Upper lobe of right lung (tissue), 1 donor: Measurements from ENCODE around the gene RAD51C. TPM values are rescaled to one million over a fixed set of nuclear protein-coding genes. Genes with fewer than 3 reads are reported as not detected.
A peak's percentile ranks its signal among the peaks of the same experiment; 100 is the strongest.

ENCODE experiments used
- ATAC-seq: fragments of 200-7000 bp; cut with Tn5 transposase; one replicate; pipeline ENCODE4 v1.9.1; 2020; ENCODE audit warnings: mild to moderate bottlenecking, moderate library complexity
- DNase-seq: peaks from one replicate; pipeline ENCODE4 v3.0.0-alpha.2; 2020
- H3K27ac ChIP-seq: fragments of 200-600 bp; one replicate; pipeline ENCODE4 v1.8.0; 2022
- H3K27me3 ChIP-seq: fragments of 200-600 bp; one replicate; pipeline ENCODE4 v1.8.0; 2022; ENCODE audit warnings: mild to moderate bottlenecking
- H3K36me3 ChIP-seq: fragments of 200-600 bp; one replicate; pipeline ENCODE4 v1.8.0; 2022
- H3K4me1 ChIP-seq: fragments of 200-600 bp; one replicate; pipeline ENCODE4 v1.8.0; 2022
- H3K4me3 ChIP-seq: fragments of 200-600 bp; one replicate; pipeline ENCODE4 v1.8.0; 2022; ENCODE audit warnings: mild to moderate bottlenecking
- H3K9me3 ChIP-seq: fragments of 200-600 bp; one replicate; pipeline ENCODE4 v1.8.0; 2022
- intact Hi-C: fragments of 100-400 bp; cut with DNase I; formaldehyde crosslinking; loops from one replicate; pipeline ENCODE4 v1.11.0; 2022
- total RNA-seq: library from RNA; stranded (reverse); fragmentation: NEBNext Ultra II Directional; extraction: Animal tissue kit (Norgen Biotek cat#: 25700); gene quantifications from one replicate; pipeline ENCODE4 v1.2.1, GENCODE V29; 2021
- TF ChIP-seq, protein P1 (sequence below): fragments of 200-600 bp; IDR thresholded peaks from one replicate; pipeline ENCODE4 v1.8.0; 2022; ENCODE audit warnings: antibody characterized with exemption
- donor health status: DM: no; HTN: yes; CAD: no; lungs with severe emphysema.

RAD51C gene
- total RNA-seq, 1 donor from 2014 or later = 15.3 TPM

DNA sequence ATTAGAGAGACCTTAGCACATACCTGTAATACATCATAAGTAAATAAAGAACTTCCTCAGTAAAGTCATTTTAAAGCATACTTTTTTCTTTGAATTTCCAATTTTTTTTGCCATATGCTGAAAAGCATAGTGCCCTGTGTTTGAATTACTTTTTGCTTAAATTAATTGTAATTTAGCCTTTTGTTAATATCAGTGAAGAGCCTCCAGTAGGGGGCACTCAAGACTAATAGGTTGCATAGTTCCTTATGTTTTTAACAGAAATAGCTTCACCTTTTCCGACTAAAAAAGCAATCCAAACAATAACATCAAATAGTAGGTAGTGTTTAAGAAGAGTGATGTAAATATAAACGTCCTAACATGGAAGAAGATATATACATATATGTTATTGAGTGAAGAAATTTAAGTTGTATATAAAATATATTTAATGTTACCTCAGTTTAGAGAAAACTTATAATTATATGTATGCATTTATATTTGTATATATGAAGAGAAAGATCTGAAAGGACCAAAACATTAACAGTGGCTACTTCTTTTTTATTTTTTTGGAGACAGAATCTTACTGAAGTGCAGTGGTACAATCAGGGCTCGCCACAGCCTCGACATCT, 18.6 kb downstream of the RAD51C start:
- intact Hi-C loops = loop anchor here (10.0 kb wide), 1 partner anchor 294 kb away; no protein-coding TSS in a partner anchor
- ATAC-seq (peak; percentile 47), DNase-seq (no peak)
- Histone ChIP-seq H3K27me3 (no peaks in the 10 kb centered on the region), H3K27ac (no peak overlapping the region), H3K4me1 (no peaks in the 10 kb centered on the region), H3K4me3 (no peak overlapping the region), H3K9me3 (no peaks in the 10 kb centered on the region), H3K36me3 (peaks cover 8% of the 10 kb centered on the region)
- TF ChIP-seq, protein P1, sequence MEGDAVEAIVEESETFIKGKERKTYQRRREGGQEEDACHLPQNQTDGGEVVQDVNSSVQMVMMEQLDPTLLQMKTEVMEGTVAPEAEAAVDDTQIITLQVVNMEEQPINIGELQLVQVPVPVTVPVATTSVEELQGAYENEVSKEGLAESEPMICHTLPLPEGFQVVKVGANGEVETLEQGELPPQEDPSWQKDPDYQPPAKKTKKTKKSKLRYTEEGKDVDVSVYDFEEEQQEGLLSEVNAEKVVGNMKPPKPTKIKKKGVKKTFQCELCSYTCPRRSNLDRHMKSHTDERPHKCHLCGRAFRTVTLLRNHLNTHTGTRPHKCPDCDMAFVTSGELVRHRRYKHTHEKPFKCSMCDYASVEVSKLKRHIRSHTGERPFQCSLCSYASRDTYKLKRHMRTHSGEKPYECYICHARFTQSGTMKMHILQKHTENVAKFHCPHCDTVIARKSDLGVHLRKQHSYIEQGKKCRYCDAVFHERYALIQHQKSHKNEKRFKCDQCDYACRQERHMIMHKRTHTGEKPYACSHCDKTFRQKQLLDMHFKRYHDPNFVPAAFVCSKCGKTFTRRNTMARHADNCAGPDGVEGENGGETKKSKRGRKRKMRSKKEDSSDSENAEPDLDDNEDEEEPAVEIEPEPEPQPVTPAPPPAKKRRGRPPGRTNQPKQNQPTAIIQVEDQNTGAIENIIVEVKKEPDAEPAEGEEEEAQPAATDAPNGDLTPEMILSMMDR = peak; percentile 86

DNA sequence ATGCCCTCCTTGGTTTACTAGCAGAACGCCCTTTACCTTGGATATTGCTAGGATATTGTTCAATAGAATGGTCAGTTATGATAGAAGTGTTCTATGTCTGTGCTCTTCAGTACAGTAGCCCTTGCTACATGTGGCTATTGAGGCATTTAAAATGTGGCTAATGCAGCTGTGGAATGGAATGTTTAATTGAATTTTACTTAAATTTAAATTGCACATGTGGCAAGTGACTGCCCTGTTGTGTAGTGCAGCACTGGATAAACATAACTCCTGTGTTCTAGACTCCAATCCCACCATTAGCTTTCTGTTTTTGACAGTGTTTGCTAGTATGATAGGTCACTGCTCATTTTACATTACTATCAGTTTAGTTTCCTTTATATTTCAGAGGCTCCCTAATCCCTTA, 29.9 kb downstream of the RAD51C start:
- Histone ChIP-seq H3K9me3 (no peaks in the 10 kb centered on the region), H3K27ac (no peak overlapping the region), H3K36me3 (peaks cover 34% of the 10 kb centered on the region), H3K4me3 (no peak overlapping the region), H3K4me1 (no peaks in the 10 kb centered on the region), H3K27me3 (no peaks in the 10 kb centered on the region)
- DNase-seq (no peak), ATAC-seq (no peak)
- TF ChIP-seq, protein P1 = no peak
- intact Hi-C loops = no loop called here

DNA sequence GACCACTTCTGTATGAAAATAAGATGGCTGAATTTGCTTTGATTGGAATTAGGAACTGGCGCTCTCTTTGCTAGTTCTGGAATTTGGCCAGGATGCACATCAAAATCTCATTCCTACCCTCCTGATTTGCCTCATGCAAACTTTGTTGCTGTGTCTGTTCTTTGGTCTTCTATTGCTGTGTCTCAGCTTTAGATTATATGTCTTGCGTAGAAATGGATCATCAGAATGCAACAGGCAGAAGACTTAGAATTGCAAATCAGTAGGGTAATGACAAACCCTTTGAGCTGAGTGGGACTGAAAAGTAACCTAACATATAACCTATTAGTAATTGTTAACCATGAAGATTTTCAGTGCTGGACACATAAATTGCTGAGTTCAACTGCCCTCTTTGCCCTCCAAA, 30.3 kb downstream of the RAD51C start:
- TF ChIP-seq, protein P1 = no peak
- Histone ChIP-seq H3K4me3 (no peak overlapping the region), H3K27me3 (no peaks in the 10 kb centered on the region), H3K9me3 (no peaks in the 10 kb centered on the region), H3K36me3 (peaks cover 30% of the 10 kb centered on the region), H3K4me1 (no peaks in the 10 kb centered on the region), H3K27ac (no peak overlapping the region)
- no peak for DNase-seq
- intact Hi-C loops = no loop called here
- ATAC-seq = no peak

DNA sequence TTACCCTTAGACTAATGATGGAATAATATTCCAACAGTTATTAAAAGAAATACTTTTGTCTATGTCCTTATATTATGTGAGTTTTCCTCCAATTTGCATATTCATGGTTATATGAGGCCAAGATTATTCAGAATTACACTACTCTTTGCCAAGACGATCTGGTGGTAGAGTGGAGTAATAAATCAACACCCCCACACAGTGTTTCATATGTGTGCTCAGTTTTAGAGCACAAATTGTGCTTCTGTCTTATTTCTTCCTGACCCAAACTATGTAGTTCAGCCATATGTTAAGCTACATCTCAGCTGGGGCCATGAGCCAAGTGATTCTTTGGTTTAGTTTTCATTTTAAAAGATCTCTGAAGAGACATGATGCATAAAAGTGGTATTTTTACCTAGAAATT, 36.4 kb downstream of the RAD51C start:
- ATAC-seq (no peak), DNase-seq (no peak)
- no peaks in the 10 kb centered on the region for H3K27me3 ChIP-seq
- TF ChIP-seq, protein P1 = no peak
- H3K9me3 ChIP-seq = no peaks in the 10 kb centered on the region
- H3K4me3 ChIP-seq = no peak overlapping the region
- peaks cover 22% of the 10 kb centered on the region for H3K36me3 ChIP-seq
- H3K4me1 ChIP-seq = no peaks in the 10 kb centered on the region
- H3K27ac ChIP-seq = no peak overlapping the region
- intact Hi-C loops = no loop called here

DNA sequence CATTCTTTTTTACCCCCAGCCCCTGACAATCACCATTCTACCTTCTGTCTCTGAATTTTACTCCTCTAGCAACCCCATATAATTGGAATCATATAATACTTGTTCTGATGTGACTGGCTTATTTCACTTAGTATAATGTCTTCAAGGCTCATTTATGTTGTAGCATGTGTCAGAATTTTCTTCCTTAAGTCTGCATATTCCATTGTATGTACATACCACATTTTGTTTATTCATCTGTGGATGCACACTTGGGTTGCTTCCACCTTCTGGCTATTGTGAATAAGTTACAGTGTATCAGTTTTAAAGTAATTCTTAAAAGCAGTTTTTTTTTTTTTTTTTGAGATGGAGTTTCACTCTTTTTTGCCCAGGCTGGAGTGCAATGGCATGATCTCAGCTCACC, 38.5 kb downstream of the RAD51C start:
- intact Hi-C loops = no loop called here
- Histone ChIP-seq H3K36me3 (peaks cover 4% of the 10 kb centered on the region), H3K9me3 (no peaks in the 10 kb centered on the region), H3K27me3 (no peaks in the 10 kb centered on the region), H3K4me3 (no peak overlapping the region), H3K4me1 (no peaks in the 10 kb centered on the region), H3K27ac (no peak overlapping the region)
- no peak for DNase-seq
- no peak for ATAC-seq
- TF ChIP-seq, protein P1 = no peak

DNA sequence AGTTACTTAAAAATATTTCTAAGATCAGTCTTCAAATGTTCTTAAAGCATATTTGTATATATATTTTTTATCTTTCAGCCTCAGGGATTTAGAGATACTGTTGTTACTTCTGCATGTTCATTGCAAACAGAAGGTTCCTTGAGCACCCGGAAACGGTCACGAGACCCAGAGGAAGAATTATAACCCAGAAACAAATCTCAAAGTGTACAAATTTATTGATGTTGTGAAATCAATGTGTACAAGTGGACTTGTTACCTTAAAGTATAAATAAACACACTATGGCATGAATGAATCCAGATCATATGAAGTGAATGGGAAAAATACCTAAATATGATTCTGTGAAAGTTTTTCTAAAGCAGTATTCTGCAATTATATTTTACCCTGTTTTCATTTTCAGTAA, 41.6 kb downstream of the RAD51C start:
- Histone ChIP-seq H3K4me3 (no peak overlapping the region), H3K9me3 (no peaks in the 10 kb centered on the region), H3K4me1 (no peaks in the 10 kb centered on the region), H3K27me3 (no peaks in the 10 kb centered on the region), H3K27ac (no peak overlapping the region), H3K36me3 (peaks cover 4% of the 10 kb centered on the region)
- DNase-seq = no peak
- ATAC-seq = no peak
- TF ChIP-seq, protein P1 = no peak
- intact Hi-C loops = no loop called here
